ENCODE results near the gene ARHGEF12.

Gene ARHGEF12

GRCh38 chr11:120385655-120386054 is 49.4 kb downstream of the ARHGEF12 start:
- in situ Hi-C loops (cut with MboI; ENCODE audit: low sequenced_read_pairs, unreplicated experiment) = no loop called here
- no peak for DNase-seq (ENCODE audit: low spot score)
- no peak for TF ChIP-seq CTCF (IDR thresholded peaks at IDR 0.05; ENCODE audit: borderline replicate concordance, control extremely low read depth, extremely low read depth, insufficient read depth, missing control alignments)

GRCh38 chr11:120386318-120386717 is 50.1 kb downstream of the ARHGEF12 start:
- no peak for DNase-seq (ENCODE audit: low spot score)
- TF ChIP-seq CTCF (IDR thresholded peaks at IDR 0.05; ENCODE audit: borderline replicate concordance, control extremely low read depth, extremely low read depth, insufficient read depth, missing control alignments) = no peak
- in situ Hi-C loops (cut with MboI; ENCODE audit: low sequenced_read_pairs, unreplicated experiment) = no loop called here

GRCh38 chr11:120386774-120387371 is 50.7 kb downstream of the ARHGEF12 start:
- no peak for TF ChIP-seq CTCF (IDR thresholded peaks at IDR 0.05; ENCODE audit: borderline replicate concordance, control extremely low read depth, extremely low read depth, insufficient read depth, missing control alignments)
- DNase-seq (ENCODE audit: low spot score) = no peak
- in situ Hi-C loops (cut with MboI; ENCODE audit: low sequenced_read_pairs, unreplicated experiment) = no loop called here

- DNase-seq (ENCODE audit: low spot score) = no peak
- in situ Hi-C loops (cut with MboI; ENCODE audit: low sequenced_read_pairs, unreplicated experiment) = no loop called here
- no peak for TF ChIP-seq CTCF (IDR thresholded peaks at IDR 0.05; ENCODE audit: borderline replicate concordance, control extremely low read depth, extremely low read depth, insufficient read depth, missing control alignments)
Measured at GRCh38 chr11:120388261-120388660, 52.0 kb downstream of the ARHGEF12 start.

- no peak for DNase-seq (ENCODE audit: low spot score)
- no peak for TF ChIP-seq CTCF (IDR thresholded peaks at IDR 0.05; ENCODE audit: borderline replicate concordance, control extremely low read depth, extremely low read depth, insufficient read depth, missing control alignments)
Measured at GRCh38 chr11:120389693-120390584, 53.7 kb downstream of the ARHGEF12 start.

GRCh38 chr11:120390585-120390922 is 54.3 kb downstream of the ARHGEF12 start:
- no peak for TF ChIP-seq CTCF (IDR thresholded peaks at IDR 0.05; ENCODE audit: borderline replicate concordance, control extremely low read depth, extremely low read depth, insufficient read depth, missing control alignments)
- DNase-seq (ENCODE audit: low spot score) = no peak
- in situ Hi-C loops (cut with MboI; ENCODE audit: low sequenced_read_pairs, unreplicated experiment) = no loop called here

More at GRCh38 chr11:120389693-120390584, 53.7 kb downstream of the ARHGEF12 start:
- in situ Hi-C loops (cut with MboI; ENCODE audit: low sequenced_read_pairs, unreplicated experiment) = no loop called here

Data from GM13976 (cell line).